Testis (tissue), 2 donors: ENCODE measurements around the gene TMEM203.

Experiments used
- CTCF ChIP-seq, 3 experiments: fragments of 450-650 bp in 2 of 3; fragments of 200-600 bp in 1 of 3; sonication (generic) in 1 of 3; IDR thresholded peaks; one replicate each; pipeline ENCODE4 v1.5.1; 2016 to 2019; ENCODE audit warnings: antibody characterized with exemption in 3 of 3, mild to moderate bottlenecking in 2 of 3, moderate library complexity in 1 of 3
- POLR2A ChIP-seq: fragments of 450-650 bp; IDR thresholded peaks from one replicate; pipeline ENCODE4 v1.6.1; 2017; ENCODE audit warnings: antibody characterized with exemption, mild to moderate bottlenecking, moderate library complexity

- TF ChIP-seq CTCF (IDR thresholded peaks at IDR 0.05) (no peak), POLR2A (no peak)
Observed at GRCh38 chr9:137233143-137233980, 27.9 kb upstream of the TMEM203 start.
